Skeletal muscle cell (primary cell): Measurements from ENCODE around the gene SYNJ2.
A peak's percentile ranks its signal among the peaks of the same experiment; 100 is the strongest.

ENCODE experiments used
- DNase-seq: peaks from one replicate; pipeline ENCODE4 v3.0.0-alpha.2; 2010; ENCODE audit warnings: low read depth
- H3K4me3 ChIP-seq: 2 replicates; pipeline ENCODE4 v1.5.1; 2011; ENCODE audit warnings: low read depth, mild to moderate bottlenecking, control low read depth, low read length, moderate library complexity

The SYNJ2 gene

DNA sequence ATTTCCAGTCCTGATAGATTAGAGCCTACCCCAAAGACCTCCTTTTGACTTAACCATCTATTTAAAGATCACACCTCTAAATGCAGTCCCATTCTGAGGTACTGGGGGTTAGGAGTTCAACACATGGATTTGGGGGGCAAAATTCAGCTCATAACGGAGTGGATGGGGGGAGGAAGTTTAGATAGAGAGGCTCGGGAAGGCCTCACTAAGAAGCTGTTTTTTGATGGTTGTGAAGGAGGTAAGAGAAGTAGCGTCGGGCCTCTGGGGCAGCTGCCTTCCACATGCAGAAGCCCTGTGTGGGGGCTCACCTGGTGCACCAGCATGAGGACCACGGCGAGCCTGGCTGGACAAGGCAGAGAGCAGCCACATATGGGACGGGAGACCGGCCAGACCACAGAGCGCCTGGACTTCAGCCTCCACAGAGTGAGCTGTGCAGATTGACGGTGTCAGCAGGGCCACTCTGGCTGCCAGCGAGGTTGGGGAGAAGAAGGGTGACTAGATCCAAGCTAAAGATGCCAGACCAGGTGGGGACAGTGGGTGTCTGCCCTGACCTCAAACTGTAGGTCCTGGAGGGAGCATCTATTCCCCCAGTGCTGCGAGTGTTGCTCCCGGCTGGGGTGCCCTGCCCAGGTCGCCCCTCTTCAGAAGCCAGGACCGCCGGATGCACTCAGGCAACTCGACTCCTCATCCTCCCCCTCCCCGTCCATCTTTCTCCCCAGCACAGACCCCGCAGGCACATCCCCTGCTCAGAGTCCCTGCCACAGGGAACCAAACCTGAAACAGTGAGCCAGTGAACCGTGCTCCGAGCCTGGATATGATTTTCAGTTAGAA, 5.1 kb upstream of the SYNJ2 start:
- no peak overlapping the region for H3K4me3 ChIP-seq

GRCh38 chr6:157977176-157977804, 4.4 kb upstream of the SYNJ2 start:
- H3K4me3 ChIP-seq, result no peak overlapping the region
- no peak for DNase-seq

More for the DNA sequence above, 5.1 kb upstream of the SYNJ2 start:
- no peak for DNase-seq

GRCh38 chr6:157978021-157978783, 3.5 kb upstream of the SYNJ2 start:
- no peak overlapping the region for H3K4me3 ChIP-seq
- no peak for DNase-seq

DNA sequence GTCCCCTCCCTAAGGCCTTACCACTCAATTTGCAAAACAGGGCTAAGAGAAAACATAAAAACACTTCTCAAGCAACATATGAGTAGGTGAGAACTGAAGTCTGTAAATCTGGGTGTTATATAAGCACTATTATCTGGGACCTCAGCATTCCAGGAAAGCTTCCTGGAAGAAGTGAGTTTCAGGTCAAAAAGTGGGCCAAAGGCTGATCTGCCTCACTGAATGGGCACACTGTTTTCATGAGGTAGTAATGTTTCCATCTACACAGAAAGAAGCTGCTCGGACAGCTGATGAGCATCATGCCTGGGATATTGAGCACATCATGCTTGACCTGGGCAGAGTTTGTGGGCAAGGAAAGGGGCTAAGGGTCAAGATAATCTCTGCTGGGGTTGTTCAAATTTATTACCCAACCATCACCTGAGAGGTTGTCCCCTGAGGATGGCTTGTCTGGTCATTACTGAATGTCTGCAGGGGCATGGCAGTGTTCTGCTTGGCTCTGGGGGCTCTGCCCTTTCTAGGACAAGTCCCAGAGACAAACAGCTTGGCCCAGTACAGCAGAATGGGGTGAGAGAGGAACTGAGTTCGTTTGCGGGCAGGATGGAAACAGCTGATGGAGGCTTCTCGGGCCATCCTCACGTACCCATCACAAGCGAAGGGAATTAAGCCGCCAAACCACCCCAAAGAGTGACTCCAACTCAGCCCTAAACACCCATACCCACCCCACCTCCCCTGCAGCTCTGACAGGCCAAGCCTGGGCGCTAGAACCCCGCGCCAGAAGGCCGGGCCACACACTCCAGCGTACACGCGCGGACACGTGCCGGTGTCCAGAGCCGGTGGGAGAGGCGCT, 1.2 kb upstream of the SYNJ2 start:
- no peak for DNase-seq
- H3K4me3 ChIP-seq, result no peak overlapping the region

- no peak for DNase-seq
- H3K4me3 ChIP-seq, result peak overlapping the region; percentile 80
Observed at GRCh38 chr6:157981132-157981394, 600 bp upstream of the SYNJ2 start.

GRCh38 chr6:157982102-157982562, 469 bp downstream of the SYNJ2 start:
- no peak for DNase-seq
- H3K4me3 ChIP-seq, result peak overlapping the region; percentile 80

DNA sequence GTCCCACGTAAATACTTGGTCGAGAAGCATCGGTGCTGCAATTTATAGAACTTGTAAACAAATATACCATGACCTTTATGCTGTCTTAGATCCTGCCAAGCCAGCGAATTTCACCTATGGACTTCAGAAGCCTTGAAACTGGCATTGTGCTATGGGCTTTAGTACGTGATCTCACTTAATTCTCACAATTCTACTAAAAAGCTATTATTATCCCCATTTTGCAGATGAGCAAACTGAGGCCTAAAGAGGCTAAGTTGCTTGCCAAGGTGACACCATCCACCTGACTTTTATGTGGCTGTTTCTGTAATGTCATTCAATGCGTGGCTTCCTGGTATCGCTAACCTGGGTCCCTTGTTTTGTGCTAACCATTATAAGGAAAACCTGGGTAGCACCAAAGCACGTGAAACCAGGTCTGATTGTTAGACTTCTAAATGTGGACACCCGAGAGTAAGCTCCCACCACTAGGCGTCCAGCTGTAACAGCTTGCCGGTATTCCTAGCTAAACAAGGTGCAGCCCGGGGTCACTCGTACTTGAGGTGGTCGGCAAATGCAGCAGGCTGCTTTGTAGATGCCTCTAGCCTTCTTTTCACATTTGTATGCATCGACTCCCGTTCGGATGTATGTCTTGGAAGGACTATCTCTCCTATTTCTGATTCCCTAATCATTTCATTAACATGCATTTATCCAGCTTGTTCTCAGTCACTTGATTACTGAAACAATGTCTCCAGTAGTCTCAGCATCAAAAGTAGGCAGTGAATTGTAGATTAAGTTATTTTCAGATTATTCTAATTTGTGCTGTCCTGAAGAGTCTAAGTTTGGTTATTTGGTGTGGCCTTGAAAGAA, 1.1 kb downstream of the SYNJ2 start:
- DNase-seq, result no peak
- peak overlapping the region; percentile 80 for H3K4me3 ChIP-seq

DNA sequence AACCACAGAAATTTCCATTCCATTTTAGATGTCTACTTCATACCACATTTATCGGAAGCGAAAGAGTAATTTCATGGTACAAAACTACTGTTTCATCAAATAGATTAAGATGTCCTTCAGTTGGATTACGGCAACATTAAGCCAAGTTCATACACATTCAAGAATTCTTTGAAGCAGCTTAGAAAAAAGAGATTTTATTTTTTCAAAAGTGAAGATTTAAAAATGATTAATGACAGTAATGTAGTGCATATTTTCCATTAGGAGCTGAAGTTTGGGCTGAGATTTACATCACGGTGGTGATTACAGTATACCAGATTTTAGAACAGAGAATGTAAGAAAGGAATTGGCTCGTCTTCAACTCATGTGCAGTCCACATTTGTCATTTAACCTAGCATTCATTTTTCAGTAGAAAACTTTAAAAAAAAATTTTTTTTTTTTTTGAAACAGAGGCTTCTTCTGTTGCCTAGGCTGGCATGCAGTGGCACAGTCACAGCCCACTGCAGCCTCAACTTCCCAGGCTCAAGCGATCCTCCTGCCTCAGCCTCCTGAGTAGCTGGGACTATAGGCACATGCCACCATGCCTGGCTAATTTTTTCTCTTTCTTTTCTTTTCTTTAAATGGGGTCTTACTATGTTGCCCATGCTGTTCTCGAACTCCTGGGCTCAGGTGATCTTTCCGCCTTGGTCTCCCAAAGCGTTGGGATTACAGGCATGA, 1.9 kb downstream of the SYNJ2 start:
- DNase-seq, result no peak
- H3K4me3 ChIP-seq, result peak overlapping the region; percentile 80

- no peak for DNase-seq
- no peak overlapping the region for H3K4me3 ChIP-seq
Observed at GRCh38 chr6:157984128-157984527, 2.5 kb downstream of the SYNJ2 start.

DNA sequence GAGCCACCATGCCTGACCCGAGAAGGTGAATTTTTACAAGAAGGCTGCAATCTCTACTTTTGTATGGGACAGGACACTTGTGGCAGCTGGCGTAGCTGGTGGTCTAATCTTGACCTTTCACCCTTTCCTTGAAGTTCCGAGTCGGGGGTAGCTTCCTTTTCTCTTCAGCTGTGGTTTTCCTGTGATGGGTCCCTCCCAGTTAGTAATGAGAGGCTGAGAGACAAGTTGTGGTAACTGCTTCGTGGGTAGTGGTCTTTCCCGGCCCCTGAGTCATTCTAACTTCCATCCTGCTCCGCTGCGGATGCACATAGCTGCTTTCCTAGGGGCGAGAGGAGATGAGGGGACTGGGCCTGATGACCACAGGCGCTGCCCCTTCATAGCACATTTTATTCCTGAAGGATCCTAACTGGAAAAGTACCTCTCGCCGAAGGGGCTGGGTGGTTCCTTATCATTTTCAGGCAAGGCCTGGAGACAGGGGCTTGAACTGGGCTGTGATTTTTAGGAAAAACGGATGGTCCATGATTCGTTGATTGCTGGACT, 3.1 kb downstream of the SYNJ2 start:
- no peak for DNase-seq

GRCh38 chr6:157985378-157986155, 3.9 kb downstream of the SYNJ2 start:
- DNase-seq, result no peak
- no peak overlapping the region for H3K4me3 ChIP-seq

More for the DNA sequence above, 3.1 kb downstream of the SYNJ2 start:
- no peak overlapping the region for H3K4me3 ChIP-seq

DNA sequence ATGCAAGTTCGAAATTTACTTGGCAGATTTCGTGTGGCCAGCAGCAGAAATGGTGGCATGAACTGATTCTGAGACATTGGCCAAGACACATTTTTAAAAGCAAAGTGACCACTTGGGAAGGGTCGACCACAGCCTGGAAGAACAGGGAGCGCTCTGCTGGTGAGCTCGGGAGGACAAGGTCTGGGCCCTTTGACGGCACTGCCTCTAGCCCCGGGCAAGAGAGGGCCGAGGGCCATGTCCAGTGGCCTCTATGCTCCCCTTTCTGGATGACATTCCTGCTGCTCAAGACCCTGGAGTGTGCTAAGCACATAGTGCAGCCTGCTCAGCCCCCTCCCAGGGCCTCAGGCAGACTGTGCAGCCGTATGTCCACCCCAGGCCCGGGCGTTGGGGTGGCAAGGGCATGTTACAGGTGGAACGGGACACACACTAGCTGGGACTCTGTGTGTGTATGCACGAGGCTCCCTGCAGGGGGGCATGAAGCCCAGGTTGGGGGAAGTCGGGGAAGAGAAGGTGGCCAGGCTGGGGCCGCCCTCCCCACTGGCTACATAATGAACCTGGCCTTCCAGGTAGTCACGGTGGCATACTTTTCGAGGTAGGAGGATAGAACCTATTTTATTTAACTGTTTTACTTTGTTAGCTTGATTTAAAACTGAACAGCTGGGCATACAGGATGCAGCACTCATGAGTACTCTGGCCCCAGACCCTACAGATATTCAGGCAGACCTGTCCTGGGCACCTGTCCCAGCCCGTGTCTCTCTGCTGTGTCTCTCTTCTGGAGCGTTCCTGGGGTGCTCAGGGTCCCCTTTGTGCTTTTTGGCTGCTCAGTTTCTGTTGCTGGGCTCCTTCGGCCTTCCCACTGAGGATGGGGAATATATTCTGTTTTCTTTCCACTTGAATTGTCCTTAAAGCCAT, 6.4 kb downstream of the SYNJ2 start:
- DNase-seq, result no peak
- no peak overlapping the region for H3K4me3 ChIP-seq

GRCh38 chr6:157988700-157989063, 7.0 kb downstream of the SYNJ2 start:
- no peak for DNase-seq
- no peak overlapping the region for H3K4me3 ChIP-seq

- no peak overlapping the region for H3K4me3 ChIP-seq
Observed at GRCh38 chr6:157989541-157990289, 8.1 kb downstream of the SYNJ2 start.

GRCh38 chr6:157990321-157991066, 8.8 kb downstream of the SYNJ2 start:
- peak; percentile 62 for DNase-seq
- H3K4me3 ChIP-seq, result no peak overlapping the region

More at GRCh38 chr6:157989541-157990289, 8.1 kb downstream of the SYNJ2 start:
- no peak for DNase-seq
